ENCODE data around the gene RPL36. TPM values are rescaled to one million over a fixed set of nuclear protein-coding genes. Genes with fewer than 3 reads are reported as not detected.
A peak's percentile ranks its signal among the peaks of the same experiment; 100 is the strongest.

RPL36 gene
- total and polyA plus RNA-seq, 7 donors, result 593 to 2,228 (median 1,408) TPM

DNA sequence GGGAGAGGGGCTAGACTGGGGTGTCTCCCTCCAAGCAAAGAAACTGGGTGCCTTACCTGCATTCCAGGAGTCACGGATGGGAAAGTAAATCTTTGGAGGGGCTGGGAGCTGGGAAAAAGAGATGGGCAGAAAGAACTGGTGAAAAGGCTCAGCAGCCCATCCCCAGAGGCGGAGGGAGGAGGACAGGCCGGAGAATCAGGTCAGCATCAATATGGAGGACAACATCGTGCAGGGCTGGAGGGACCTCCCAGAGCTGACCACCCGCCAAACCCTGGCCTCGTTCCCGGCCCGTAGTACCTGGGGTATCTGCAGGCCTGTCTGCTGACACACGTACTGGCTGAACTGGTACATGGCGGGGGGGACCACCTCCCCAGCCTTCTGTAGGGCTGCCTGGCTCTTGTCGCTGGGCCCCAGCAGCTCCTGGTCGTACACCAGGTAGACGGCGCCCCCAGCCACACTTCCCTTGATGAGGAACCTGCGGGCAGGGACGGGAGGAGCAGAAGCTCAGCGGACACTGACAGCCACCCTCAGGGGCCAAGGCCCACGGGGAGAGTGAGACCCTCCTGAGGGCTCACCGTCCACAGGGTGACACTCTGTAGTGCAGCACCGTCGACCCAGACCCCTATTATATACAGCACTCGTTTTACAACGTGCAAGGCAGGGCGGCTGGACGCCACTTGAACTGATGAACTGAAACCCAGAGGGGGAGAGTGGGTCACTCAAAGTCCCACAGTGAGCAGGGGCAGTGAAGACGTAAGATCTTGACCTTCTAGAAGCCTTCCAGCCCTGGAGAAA lies 10.6 kb upstream of the RPL36 start:
- peak overlapping the region; percentile 79 to 97 (median 88) for H3K4me3 ChIP-seq
- H3K27ac ChIP-seq, result peak overlapping the region; percentile 89 to 98 (median 92)
- WGBS, 2 donors, result 20 to 31% methylated on average over 26 of the region's 26 CpGs
- peaks cover 0 to 10% (median 3%) of the 10 kb centered on the region in 4 donors for H3K36me3 ChIP-seq
- H3K4me1 ChIP-seq, result peaks cover 0 to 18% (median 16%) of the 10 kb centered on the region in 4 donors
- no peak for TF ChIP-seq POLR2AphosphoS5 (IDR thresholded peaks at IDR 0.05)
- no peak for TF ChIP-seq POLR2A (IDR thresholded peaks at IDR 0.05)
- TF ChIP-seq, protein P1, sequence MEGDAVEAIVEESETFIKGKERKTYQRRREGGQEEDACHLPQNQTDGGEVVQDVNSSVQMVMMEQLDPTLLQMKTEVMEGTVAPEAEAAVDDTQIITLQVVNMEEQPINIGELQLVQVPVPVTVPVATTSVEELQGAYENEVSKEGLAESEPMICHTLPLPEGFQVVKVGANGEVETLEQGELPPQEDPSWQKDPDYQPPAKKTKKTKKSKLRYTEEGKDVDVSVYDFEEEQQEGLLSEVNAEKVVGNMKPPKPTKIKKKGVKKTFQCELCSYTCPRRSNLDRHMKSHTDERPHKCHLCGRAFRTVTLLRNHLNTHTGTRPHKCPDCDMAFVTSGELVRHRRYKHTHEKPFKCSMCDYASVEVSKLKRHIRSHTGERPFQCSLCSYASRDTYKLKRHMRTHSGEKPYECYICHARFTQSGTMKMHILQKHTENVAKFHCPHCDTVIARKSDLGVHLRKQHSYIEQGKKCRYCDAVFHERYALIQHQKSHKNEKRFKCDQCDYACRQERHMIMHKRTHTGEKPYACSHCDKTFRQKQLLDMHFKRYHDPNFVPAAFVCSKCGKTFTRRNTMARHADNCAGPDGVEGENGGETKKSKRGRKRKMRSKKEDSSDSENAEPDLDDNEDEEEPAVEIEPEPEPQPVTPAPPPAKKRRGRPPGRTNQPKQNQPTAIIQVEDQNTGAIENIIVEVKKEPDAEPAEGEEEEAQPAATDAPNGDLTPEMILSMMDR (IDR thresholded peaks at IDR 0.05), result no peak
- no peak for TF ChIP-seq EP300 (IDR thresholded peaks at IDR 0.05)
- intact Hi-C loops (cut with DNase I), result loop anchor here (2.0 kb wide), 1 partner anchor 57 kb away; the partner anchor contains the start of genes SAFB and SAFB2
- H3K27me3 ChIP-seq, result no peaks in the 10 kb centered on the region
- no peaks in the 10 kb centered on the region for H3K9me3 ChIP-seq
- DNase-seq, result peak; percentile 77

DNA sequence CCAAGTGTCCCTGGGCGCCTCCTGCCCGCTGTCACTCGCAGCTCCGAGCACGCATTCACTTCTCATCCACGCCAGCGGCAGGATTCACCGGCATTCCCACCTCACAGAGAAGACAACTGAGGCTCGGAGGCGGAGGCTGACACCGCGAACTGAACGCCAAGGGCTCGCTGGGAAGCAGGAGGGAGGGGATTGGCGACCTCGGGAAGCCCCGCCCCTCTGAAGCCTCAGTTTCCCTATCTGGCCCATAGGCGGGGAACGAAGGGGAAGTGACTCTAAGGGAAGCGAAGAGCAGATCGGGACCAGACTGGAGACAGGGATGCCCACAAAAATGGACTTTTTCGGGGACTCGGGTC lies 10.0 kb upstream of the RPL36 start:
- peak in 1 of 2 donors; percentile 33 for TF ChIP-seq POLR2A (IDR thresholded peaks at IDR 0.05)
- no peak for TF ChIP-seq EP300 (IDR thresholded peaks at IDR 0.05)
- H3K4me3 ChIP-seq, result peak overlapping the region; percentile 79 to 97 (median 88)
- H3K36me3 ChIP-seq, result peaks cover 0 to 10% (median 3%) of the 10 kb centered on the region in 4 donors
- H3K4me1 ChIP-seq, result peaks cover 0 to 18% (median 16%) of the 10 kb centered on the region in 4 donors
- intact Hi-C loops (cut with DNase I), result loop anchor here (2.0 kb wide), 1 partner anchor 57 kb away; the partner anchor contains the start of genes SAFB and SAFB2
- WGBS, 2 donors, result 0% methylated on average over 23 of the region's 23 CpGs
- DNase-seq, result peak; percentile 79
- H3K27me3 ChIP-seq, result no peaks in the 10 kb centered on the region
- H3K27ac ChIP-seq, result peak overlapping the region; percentile 89 to 98 (median 92)
- no peaks in the 10 kb centered on the region for H3K9me3 ChIP-seq

DNA sequence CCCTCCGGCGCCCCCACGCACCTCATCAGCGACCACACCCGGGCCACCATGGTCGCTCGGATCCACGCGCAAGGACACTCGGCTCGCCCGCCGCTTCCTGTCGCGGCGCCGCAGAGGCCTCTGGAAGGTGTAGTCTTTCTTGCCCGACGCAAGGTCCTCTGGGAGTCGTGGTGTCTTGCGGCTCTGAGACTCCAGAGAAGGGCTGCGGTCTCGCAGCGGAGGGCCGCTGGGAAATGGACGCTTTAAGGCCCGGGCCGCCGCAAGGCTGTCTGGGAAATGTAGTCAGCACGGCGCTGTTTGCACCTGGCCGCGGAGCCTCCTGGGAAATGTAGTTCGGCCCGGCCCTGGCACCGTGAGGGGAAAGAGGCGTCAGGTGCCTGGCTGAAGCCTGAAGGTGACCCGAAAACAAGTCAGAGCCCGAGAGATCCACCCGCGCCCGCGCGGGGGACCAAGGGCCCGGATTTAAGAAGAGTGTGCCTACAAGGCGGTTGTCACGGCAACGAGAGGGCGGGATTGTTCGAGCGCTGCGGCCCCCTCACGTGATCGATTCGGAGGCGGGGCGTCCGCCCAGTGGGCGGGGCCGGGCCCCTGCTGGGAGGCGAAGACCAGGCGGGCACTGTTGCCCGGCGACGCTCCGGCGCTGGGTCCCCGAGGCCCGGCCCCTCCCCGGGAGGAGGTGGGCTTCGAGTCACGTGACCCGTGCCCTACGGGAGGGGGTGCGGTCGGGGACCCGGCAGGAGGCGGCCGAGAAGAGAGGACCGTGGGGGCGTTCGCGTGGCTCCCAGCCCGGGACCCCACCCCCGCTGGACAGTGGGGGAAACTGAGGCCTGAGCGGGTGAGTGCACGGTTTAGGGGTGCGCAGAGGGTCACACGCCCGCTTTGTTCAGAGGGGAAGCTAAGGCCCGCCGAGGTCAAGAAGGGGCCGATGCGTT lies 9.4 kb upstream of the RPL36 start, which contains the start of the genes HSD11B1L and MICOS13:
Gene HSD11B1L, plus strand, starts transcription at position 591 of the 932 bp plus-strand sequence. CDS start 3,806 bp downstream, outside the sequence.
Gene MICOS13, minus strand, starts transcription at position 80 of the 932 bp plus-strand sequence. Its CDS starts 30 bp downstream, at position 50.
- H3K36me3 ChIP-seq, result peaks cover 0 to 10% (median 3%) of the 10 kb centered on the region in 4 donors
- TF ChIP-seq POLR2A (IDR thresholded peaks at IDR 0.05) (no peak), POLR2AphosphoS5 (IDR thresholded peaks at IDR 0.05) (peak; percentile 49 to 88 (median 80))
- no peaks in the 10 kb centered on the region for H3K27me3 ChIP-seq
- H3K9me3 ChIP-seq, result no peaks in the 10 kb centered on the region
- peak within 1 kb of the TSS; percentile 89 to 98 (median 92) for H3K27ac ChIP-seq
- peaks cover 0 to 18% (median 16%) of the 10 kb centered on the region in 4 donors for H3K4me1 ChIP-seq
- intact Hi-C loops (cut with DNase I), result loop anchor here (2.0 kb wide), 1 partner anchor 58 kb away; the partner anchor contains the start of genes SAFB and SAFB2
- H3K4me3 ChIP-seq, result peak within 1 kb of the TSS; percentile 79 to 97 (median 88)
- peak; percentile 99 for DNase-seq
- WGBS, 2 donors, result 1 to 2% methylated on average over 94 of the region's 94 CpGs

DNA sequence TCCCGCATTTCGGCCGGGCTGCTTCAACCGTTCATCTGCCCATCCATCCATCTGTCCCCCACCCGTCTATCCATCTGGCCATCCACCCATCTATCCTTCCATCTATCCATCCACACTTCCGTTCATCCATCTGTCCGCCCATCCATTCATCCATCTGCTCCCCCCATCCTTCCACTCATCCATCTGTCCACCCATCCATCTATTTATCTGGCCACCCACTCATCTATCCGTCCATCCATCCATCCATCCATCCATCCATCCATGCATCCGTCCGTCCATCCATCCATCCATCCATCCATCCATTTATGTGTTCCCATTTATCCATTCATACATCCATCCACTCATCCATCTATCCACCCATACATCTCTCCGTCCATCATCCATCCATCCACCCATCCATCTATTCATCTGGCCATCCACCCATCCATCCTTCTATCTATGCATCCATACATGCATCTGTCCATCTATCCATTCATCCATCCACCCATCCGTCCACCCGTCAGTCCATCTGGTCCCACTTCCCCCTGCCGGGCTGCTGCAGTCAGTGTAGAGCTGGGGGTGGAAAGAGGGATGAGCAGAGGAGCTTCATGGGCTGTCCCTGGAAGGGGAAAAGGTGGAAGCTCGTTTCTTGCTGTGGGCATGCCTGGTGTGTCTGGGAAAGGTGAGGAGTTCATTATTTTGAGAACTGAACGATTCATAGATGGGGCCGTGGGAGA lies 8.5 kb upstream of the RPL36 start:
- Histone ChIP-seq H3K4me3 (peak overlapping the region; percentile 79 to 97 (median 88)), H3K27me3 (no peaks in the 10 kb centered on the region), H3K27ac (peak overlapping the region; percentile 89 to 98 (median 92)), H3K9me3 (no peaks in the 10 kb centered on the region), H3K36me3 (peaks cover 0 to 10% (median 3%) of the 10 kb centered on the region in 4 donors), H3K4me1 (peaks cover 0 to 24% (median 19%) of the 10 kb centered on the region in 4 donors)
- intact Hi-C loops (cut with DNase I), result loop anchor here (2.0 kb wide), 1 partner anchor 59 kb away; the partner anchor contains the start of genes SAFB and SAFB2
- TF ChIP-seq EP300 (IDR thresholded peaks at IDR 0.05) (no peak), POLR2A (IDR thresholded peaks at IDR 0.05) (no peak), POLR2AphosphoS5 (IDR thresholded peaks at IDR 0.05) (no peak)
- TF ChIP-seq, protein P1 (IDR thresholded peaks at IDR 0.05), result no peak
- no peak for DNase-seq
- WGBS, 2 donors, result 66 to 68% methylated on average over 17 of the region's 17 CpGs

- intact Hi-C loops (cut with DNase I), result no loop called here
- Histone ChIP-seq H3K27me3 (no peaks in the 10 kb centered on the region), H3K36me3 (peaks cover 0 to 10% (median 3%) of the 10 kb centered on the region in 4 donors), H3K4me3 (no peak overlapping the region), H3K27ac (no peak overlapping the region), H3K4me1 (peaks cover 0 to 29% (median 19%) of the 10 kb centered on the region in 4 donors), H3K9me3 (no peaks in the 10 kb centered on the region)
- no peak for TF ChIP-seq POLR2A (IDR thresholded peaks at IDR 0.05)
- no peak for TF ChIP-seq EP300 (IDR thresholded peaks at IDR 0.05)
- TF ChIP-seq, protein P1 (IDR thresholded peaks at IDR 0.05), result no peak
- no peak for TF ChIP-seq POLR2AphosphoS5 (IDR thresholded peaks at IDR 0.05)
- 90 to 93% methylated on average over 3 of the region's 3 CpGs for WGBS, 2 donors
- DNase-seq, result no peak
Observed at GRCh38 chr19:5682107-5682482, 8.0 kb upstream of the RPL36 start.

All from sigmoid colon (tissue), 7 donors.